Epithelial cell of esophagus (primary cell): ENCODE data around the gene APOBEC3B.
"Not testable (repeated sequence)": the region's sequence is repeated elsewhere in the genome, so short reads cannot be mapped to it uniquely, and the experiment has no call there.

Source experiments
- DNase-seq: peaks from one replicate; pipeline ENCODE4 v3.0.0; 2010; ENCODE audit warnings: low read depth
- H3K4me3 ChIP-seq: 2 replicates; pipeline ENCODE4 v1.5.1; 2011; ENCODE audit warnings: mild to moderate bottlenecking, low read length, control low read depth
- CTCF ChIP-seq: IDR thresholded peaks from 2 replicates; pipeline ENCODE4 v1.5.1; 2011; ENCODE audit warnings: low read depth, mild to moderate bottlenecking, low read length, control low read depth, inconsistent platforms; ENCODE audit not compliant: insufficient read depth; ENCODE audit errors: missing control alignments

Gene APOBEC3B

DNA sequence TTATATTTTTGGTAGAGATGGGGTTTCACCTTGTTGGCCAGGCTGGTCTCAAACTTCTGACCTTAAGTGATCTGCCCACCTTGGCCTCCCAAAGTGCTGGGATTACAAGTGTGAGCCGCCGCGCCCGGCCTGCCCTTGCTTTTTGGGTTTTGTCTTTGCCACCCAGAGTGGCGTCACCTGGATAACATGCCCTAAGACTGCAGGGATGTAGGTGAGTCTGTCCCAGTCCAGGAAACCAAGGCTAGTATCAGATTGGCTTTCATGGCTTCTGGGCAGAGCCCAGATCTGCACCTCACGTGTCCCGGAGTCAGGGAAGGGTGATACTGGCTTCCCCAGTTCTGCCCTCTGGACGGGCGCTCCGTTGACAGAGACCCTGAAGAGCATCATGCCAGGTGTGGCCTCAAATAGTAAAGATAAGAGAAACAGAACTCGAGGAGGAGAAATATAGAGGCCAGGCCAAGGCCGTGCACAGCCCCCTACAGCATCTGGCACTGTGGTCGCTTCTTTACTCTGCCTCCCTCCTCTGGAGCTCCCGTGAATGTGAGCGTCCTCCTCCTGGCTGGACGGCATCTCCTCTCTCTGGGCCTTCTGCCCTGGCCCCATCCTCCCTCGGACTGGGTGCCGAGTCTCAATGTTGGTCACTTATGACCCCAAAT, 7.8 kb upstream of the APOBEC3B start:
- no peak for DNase-seq
- no peak for TF ChIP-seq CTCF
- no peak overlapping the region for H3K4me3 ChIP-seq

- H3K4me3 ChIP-seq: no peak overlapping the region
- DNase-seq: no peak
- TF ChIP-seq CTCF: no peak
These were observed 7.3 kb upstream of the APOBEC3B start for GRCh38 chr22:38974826-38975175.

DNA sequence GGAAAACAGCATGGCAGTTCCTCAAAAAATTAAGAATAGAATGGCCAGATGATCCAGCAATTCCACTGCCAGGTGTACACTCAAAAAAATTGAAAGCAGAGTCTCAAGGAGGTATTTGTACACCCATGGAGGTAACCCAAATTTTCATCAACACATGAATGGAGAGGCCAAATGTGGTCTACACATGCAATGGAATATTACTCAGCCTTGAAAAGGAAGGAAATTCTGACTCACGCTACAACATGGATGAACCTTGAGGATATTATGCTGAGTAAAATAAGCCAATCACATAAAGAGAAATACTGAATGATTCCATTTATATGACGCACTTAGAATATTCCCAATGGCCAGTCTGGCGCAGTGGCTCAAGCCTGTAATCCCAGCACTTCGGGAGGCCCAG, 4.9 kb upstream of the APOBEC3B start:
- not testable (repeated sequence) for DNase-seq, H3K4me3 ChIP-seq

DNA sequence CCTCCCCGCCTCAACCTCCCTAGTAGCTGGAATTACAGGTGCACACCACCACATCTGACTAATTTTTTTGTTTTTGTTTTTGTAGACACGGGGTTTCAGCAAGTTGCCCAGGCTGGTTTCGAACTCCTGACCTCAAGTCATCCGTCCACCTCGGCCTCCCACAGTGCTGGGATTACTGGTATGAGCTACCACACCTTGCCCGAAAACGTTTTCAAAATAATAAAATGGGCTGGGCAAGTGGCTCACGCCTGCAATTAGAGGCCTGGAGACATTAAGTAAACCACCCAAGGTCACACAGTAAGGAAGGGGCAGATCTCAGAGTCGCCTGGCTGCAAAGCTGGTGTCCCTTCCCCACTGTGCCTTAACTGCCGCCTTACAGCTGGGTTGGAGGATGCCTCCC, 1.6 kb upstream of the APOBEC3B start:
- DNase-seq, H3K4me3 ChIP-seq: not testable (repeated sequence)

DNA sequence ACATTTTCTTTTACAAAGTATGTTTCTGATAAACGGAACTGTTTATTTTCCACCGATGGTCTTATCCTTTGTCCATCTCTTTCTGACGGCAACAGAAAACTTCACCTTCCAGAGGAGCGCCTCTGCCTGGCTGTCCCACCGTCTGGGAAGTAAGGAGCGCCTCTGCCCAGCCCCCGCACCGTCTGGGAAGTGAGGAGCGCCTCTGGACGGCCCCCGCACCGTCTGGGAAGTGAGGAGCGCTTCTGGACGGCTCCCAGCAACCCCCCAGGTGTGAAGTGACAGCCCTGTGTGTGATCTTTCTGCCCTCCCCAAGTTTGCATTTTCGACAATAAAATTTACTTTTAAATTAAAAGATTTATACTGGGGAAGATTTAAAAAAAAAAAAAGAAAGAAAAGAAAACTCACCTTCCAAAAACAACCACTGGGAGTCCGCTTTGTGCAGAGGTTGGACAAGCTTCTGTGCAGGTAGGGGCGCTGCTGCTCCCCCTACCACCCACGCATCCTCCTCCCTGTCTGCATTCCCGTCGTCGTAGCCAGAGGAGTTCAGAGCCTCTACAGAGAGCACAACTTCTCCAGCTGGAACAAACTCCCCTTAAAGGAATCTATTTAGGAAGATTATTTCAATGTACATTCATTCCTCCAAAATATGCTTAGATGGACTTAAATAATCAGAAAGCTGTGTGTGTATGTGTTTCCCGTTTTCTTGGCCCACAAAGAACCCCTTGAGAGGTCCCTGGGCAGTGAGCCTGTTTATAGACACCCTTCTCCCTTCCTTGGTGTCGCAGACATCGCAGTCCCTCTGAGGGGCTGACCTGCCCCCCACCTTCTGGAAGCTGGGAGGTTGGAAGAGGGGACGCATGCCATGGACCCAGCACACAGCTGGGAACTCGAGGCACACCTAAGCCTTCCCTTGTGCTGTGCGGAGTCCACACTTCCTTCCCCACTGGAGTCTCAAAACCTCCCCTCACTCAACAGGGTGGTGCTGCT, 849 bp upstream of the APOBEC3B start:
- H3K4me3 ChIP-seq: no peak overlapping the region
- peak; percentile 82 for DNase-seq
- TF ChIP-seq CTCF: peak; percentile 56

DNA sequence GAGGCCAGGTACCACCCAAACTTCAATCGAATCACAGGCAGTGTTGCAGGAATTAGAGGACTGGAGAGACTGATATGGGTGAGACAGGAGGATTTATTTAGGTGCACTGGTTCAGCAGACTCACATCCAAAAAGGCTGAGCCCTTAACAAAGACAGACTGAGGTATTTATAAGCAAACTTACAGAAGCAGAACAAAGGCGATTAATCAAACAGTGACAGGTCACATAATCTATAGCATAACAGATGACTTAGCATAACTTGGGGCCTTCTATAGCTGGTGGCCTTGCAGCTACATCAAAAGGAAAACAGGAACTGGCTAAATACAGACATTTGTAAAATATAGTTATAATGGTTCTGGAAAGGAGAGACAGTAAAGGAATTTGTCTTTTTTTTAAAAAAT, 2.1 kb downstream of the APOBEC3B start:
- DNase-seq: no peak
- no peak overlapping the region for H3K4me3 ChIP-seq
- no peak for TF ChIP-seq CTCF

DNA sequence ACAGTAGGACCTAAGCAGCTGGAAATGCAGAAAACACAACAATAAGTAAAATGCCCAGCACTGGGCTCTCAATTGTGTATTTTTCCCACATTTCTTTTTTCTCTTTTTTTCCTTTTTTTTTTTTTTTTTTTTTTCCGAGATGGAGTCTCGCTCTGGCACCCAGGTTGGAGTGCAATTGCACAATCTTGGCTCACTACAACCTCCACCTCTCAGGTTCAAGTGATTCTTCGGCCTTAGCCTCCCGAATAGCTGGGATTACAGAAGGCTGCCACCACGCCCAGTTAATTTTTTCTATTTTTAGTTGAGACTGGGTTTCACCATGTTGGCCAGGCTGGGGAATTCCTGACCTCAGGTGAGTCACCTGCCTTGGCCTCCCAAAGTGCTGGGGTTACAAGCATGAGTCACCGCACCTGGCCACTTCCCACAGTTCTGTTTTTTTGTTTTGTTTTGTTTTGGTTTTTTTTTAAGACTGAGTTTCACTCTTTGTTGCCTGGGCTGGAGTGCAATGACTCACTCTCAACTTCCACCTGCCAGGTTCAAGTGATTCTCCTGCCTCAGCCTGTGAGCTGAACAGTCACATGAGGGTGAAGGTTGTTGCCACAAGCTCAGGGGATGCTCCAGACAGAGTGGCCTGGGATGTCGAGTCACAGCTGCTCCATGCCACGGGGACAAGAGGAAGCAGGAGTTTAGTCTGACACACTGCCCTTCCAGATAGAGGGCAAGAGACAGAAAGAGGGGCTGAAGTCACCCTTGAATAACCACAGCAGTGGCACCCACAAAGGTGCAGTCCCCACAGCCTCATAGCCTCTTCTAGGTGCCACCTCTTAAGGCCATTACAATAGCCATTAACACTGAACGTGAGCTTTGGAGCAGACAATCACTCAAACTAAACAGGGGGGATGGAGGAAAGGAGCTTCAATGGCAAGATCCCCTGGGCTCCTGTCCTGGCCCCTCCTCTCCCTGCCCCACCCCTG, 2.9 kb downstream of the APOBEC3B start:
- not testable (repeated sequence) for H3K4me3 ChIP-seq
- peak; percentile 99 for DNase-seq

DNA sequence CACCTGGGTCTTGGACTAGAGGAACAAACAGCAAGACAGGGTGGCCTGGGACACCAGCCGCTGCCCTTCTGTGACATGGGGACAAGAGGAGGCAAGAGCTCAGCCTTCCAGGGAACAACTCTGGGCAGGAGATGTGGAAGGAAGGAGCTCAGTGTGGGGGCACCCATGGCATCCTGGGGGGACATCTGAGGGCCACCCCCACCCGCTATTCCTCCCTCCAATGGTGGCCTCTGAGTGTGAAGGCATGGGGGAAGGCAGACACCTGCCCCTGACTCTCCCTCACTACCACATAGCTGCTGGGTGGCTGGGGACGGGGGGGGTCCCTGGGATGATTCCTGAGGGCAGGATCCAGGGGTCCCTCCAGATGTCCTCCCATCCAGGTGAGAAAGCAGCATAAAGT, 4.5 kb downstream of the APOBEC3B start:
- DNase-seq: no peak
- TF ChIP-seq CTCF: no peak
- H3K4me3 ChIP-seq: no peak overlapping the region
